ENCODE measurements around the gene RGS6. TPM values are rescaled to one million over a fixed set of nuclear protein-coding genes. Genes with fewer than 3 reads are reported as not detected.

Gene RGS6
- polyA plus RNA-seq, 3 donors, result not detected

DNA sequence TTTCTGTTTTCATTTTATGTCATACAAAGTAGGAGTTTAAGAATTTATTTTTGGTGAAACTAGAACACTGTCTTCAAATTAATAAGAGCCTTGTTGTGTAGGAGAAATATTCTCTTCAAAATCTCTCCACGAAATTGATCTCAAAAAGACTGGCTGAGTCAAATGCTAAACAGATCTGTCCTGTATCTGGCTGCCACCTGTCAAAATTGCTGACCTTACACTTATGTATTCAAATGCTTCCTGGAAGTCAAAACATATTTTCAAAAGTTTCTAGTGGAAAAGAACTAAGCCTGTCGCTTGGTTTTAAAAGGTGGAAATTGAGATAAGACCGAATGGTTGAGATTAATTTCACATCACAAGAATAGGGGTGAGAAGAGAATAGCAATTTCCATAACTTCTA, 121.4 kb downstream of the RGS6 start:
- no peak for DNase-seq
- Histone ChIP-seq H3K4me3 (replicated peaks in 1 of 3; ENCODE audit: low read depth in 2 of 3, low read length in 3 of 3) (no peak overlapping the region), H3K4me2 (replicated peaks; ENCODE audit: extremely low read depth, low read length, poor library complexity, severe bottlenecking) (no peak overlapping the region), H2AFZ (ENCODE audit: insufficient read depth, low read depth, low read length, poor library complexity, severe bottlenecking) (no peak overlapping the region), H3K79me2 (ENCODE audit: insufficient read depth, low read length) (no peaks in the 10 kb centered on the region), H3K4me1 (ENCODE audit: control insufficient read depth in 1 of 2, insufficient read depth in 2 of 2, low read length in 2 of 2) (no peaks in the 10 kb centered on the region), H3K9ac (ENCODE audit: insufficient read depth, low read length, poor library complexity, severe bottlenecking) (no peak overlapping the region), H3K9me3 (replicated peaks in 1 of 2; ENCODE audit: control insufficient read depth in 1 of 2, insufficient read depth in 1 of 2, low read length in 2 of 2) (no peaks in the 10 kb centered on the region), H3K36me3 (replicated peaks in 1 of 2; ENCODE audit: control insufficient read depth in 1 of 2, insufficient read depth in 2 of 2, low read length in 2 of 2) (no peaks in the 10 kb centered on the region), H4K20me1 (ENCODE audit: insufficient read depth, low read length) (no peaks in the 10 kb centered on the region), H3K27me3 (ENCODE audit: control insufficient read depth in 2 of 2, insufficient read depth in 2 of 2, low read length in 2 of 2) (no peaks in the 10 kb centered on the region), H3K27ac (ENCODE audit: low read depth in 1 of 2, low read length in 2 of 2) (no peak overlapping the region)
- whole genome bisulfite sequencing (ENCODE audit: insufficient coverage), result no CpG with 5 or more reads among the region's 3 CpGs
- H3K9me3 Mint-ChIP-seq, result peaks cover 0 to 4% (median 0%) of the 10 kb centered on the region in 7 donors
- no peak overlapping the region for H3K4me3 Mint-ChIP-seq
- no peaks in the 10 kb centered on the region for H3K36me3 Mint-ChIP-seq
- H3K4me1 Mint-ChIP-seq, result no peaks in the 10 kb centered on the region
- H3K27ac Mint-ChIP-seq, result no peak overlapping the region
- peaks cover 0 to 4% (median 4%) of the 10 kb centered on the region in 3 donors for H3K27me3 Mint-ChIP-seq (ENCODE audit: low read depth in 3 of 3)
- TF ChIP-seq, protein P1, sequence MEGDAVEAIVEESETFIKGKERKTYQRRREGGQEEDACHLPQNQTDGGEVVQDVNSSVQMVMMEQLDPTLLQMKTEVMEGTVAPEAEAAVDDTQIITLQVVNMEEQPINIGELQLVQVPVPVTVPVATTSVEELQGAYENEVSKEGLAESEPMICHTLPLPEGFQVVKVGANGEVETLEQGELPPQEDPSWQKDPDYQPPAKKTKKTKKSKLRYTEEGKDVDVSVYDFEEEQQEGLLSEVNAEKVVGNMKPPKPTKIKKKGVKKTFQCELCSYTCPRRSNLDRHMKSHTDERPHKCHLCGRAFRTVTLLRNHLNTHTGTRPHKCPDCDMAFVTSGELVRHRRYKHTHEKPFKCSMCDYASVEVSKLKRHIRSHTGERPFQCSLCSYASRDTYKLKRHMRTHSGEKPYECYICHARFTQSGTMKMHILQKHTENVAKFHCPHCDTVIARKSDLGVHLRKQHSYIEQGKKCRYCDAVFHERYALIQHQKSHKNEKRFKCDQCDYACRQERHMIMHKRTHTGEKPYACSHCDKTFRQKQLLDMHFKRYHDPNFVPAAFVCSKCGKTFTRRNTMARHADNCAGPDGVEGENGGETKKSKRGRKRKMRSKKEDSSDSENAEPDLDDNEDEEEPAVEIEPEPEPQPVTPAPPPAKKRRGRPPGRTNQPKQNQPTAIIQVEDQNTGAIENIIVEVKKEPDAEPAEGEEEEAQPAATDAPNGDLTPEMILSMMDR (IDR thresholded peaks at IDR 0.05), result no peak
- intact Hi-C loops (cut with micrococcal nuclease), result no loop called here

DNA sequence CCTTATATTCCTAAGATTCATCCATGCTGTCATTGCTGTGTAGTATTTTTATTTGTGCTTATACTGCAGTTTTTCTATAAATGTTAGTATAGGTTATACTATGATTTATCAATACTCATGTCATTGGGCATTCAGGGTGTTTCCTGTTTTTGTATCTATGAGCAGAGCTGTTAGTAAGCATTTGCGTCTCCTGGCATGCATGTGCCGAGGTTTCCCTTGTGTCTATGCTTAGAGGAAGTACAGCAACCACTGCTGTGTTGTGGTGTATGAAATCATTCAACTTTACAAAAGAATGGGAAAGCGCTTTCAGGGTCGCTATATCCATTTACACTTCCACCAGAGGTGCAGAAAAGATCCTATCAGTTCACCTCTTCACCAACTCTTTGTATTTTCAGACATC, 122.7 kb downstream of the RGS6 start:
- H3K79me2 ChIP-seq (ENCODE audit: insufficient read depth, low read length), result no peaks in the 10 kb centered on the region
- no peaks in the 10 kb centered on the region for H4K20me1 ChIP-seq (ENCODE audit: insufficient read depth, low read length)
- no peak for DNase-seq
- no peaks in the 10 kb centered on the region for H3K9me3 ChIP-seq (replicated peaks in 1 of 2; ENCODE audit: control insufficient read depth in 1 of 2, insufficient read depth in 1 of 2, low read length in 2 of 2)
- Mint-ChIP-seq H3K9me3 (peaks cover 0 to 4% (median 0%) of the 10 kb centered on the region in 7 donors), H3K36me3 (no peaks in the 10 kb centered on the region), H3K27ac (no peak overlapping the region), H3K27me3 (ENCODE audit: low read depth in 3 of 3) (peaks cover 0 to 5% (median 4%) of the 10 kb centered on the region in 3 donors), H3K4me1 (no peaks in the 10 kb centered on the region), H3K4me3 (no peak overlapping the region)
- no peak overlapping the region for H3K4me3 ChIP-seq (replicated peaks in 1 of 3; ENCODE audit: low read depth in 2 of 3, low read length in 3 of 3)
- intact Hi-C loops (cut with micrococcal nuclease), result no loop called here
- 0% methylated on average over 1 of the region's 4 CpGs for WGBS (ENCODE audit: insufficient coverage)
- no peaks in the 10 kb centered on the region for H3K36me3 ChIP-seq (replicated peaks in 1 of 2; ENCODE audit: control insufficient read depth in 1 of 2, insufficient read depth in 2 of 2, low read length in 2 of 2)
- no peak overlapping the region for H3K9ac ChIP-seq (ENCODE audit: insufficient read depth, low read length, poor library complexity, severe bottlenecking)
- TF ChIP-seq, protein P1 (IDR thresholded peaks at IDR 0.05), result no peak
- H2AFZ ChIP-seq (ENCODE audit: insufficient read depth, low read depth, low read length, poor library complexity, severe bottlenecking), result no peak overlapping the region
- H3K4me2 ChIP-seq (replicated peaks; ENCODE audit: extremely low read depth, low read length, poor library complexity, severe bottlenecking), result no peak overlapping the region
- H3K27ac ChIP-seq (ENCODE audit: low read depth in 1 of 2, low read length in 2 of 2), result no peak overlapping the region
- H3K27me3 ChIP-seq (ENCODE audit: control insufficient read depth in 2 of 2, insufficient read depth in 2 of 2, low read length in 2 of 2), result no peaks in the 10 kb centered on the region
- H3K4me1 ChIP-seq (ENCODE audit: control insufficient read depth in 1 of 2, insufficient read depth in 2 of 2, low read length in 2 of 2), result no peaks in the 10 kb centered on the region
